GM21717 (cell line): ENCODE data around the gene MAP1LC3A.

Experiments used
- ATAC-seq: cut with Tn5 transposase; IDR thresholded peaks from one replicate; pipeline ENCODE4 v1.9.1; 2021; ENCODE audit warnings: mild to moderate bottlenecking, moderate library complexity; ENCODE audit not compliant: unreplicated experiment

The MAP1LC3A gene

GRCh38 chr20:34574861-34575260 lies 16.3 kb downstream of the MAP1LC3A start:
- no peak for ATAC-seq

- ATAC-seq: no peak
These were observed 16.8 kb downstream of the MAP1LC3A start for GRCh38 chr20:34575271-34575670.

GRCh38 chr20:34575756-34576155 lies 17.2 kb downstream of the MAP1LC3A start:
- no peak for ATAC-seq

DNA sequence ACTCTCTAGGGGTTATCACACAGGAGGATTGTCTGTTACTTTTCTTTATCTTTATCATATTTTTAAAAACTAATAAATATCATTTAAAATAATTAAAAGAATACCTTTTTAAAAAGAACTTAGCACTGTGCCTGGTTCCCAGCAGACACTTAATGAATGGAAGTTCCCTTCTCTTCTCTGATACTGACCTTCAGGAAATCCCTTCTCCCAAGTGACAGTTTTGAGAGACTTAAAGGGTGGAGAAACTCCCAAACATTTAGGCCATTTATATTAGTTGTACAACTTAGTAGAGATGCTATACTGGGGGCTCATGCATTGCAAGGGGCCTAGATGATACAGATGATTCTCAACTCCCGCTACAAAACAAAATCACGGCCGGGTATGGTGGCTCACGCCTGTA lies 18.5 kb downstream of the MAP1LC3A start:
- ATAC-seq: no peak

GRCh38 chr20:34578025-34578424 lies 19.5 kb downstream of the MAP1LC3A start:
- ATAC-seq: no peak

- ATAC-seq: no peak
These were observed 20.0 kb downstream of the MAP1LC3A start for GRCh38 chr20:34578521-34578920.

- no peak for ATAC-seq
These were observed 20.9 kb downstream of the MAP1LC3A start for GRCh38 chr20:34579191-34579978.

- ATAC-seq: no peak
These were observed 21.7 kb downstream of the MAP1LC3A start for GRCh38 chr20:34579979-34580940.

GRCh38 chr20:34581341-34582184 lies 23.0 kb downstream of the MAP1LC3A start:
- ATAC-seq: no peak

GRCh38 chr20:34582221-34582620 lies 23.7 kb downstream of the MAP1LC3A start:
- ATAC-seq: no peak

DNA sequence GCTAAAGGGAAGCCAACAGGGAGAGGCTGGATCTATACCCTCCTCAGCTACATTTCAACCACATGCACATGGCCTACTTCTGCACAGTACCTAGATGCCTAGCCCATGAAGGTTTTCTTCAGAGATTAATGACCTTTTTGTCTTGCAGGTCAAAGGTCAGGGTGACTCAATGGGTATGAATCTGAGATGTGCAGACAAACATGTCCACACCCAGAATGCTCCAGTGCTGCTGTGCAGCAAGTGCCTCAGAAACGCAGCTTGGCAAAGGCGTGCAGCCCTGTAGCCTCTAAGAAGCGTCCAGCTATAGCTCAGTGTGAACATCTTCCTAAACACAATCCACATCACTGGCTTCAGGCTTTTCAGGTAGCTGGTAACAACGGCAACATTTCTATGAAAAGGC lies 24.4 kb downstream of the MAP1LC3A start:
- ATAC-seq: no peak

DNA sequence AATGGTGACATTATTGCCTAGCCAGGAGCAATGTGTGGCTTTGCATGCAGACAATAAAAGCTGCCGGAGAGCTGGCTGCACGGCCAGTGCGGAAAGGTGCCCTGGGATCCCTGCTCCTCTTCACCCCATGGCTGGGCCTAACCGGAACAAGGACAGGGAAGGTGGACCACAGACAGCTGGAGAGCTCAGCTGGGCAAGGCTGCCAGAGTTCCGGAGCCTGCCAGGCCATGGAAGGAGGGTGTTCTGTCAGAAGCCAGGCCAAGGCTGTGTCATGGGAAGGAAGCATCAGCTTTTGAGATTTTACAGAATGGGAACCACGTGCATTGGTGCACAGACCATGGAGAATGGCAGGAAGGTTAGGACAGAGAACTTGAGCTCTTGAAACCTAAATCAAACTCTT lies 25.0 kb downstream of the MAP1LC3A start:
- no peak for ATAC-seq

DNA sequence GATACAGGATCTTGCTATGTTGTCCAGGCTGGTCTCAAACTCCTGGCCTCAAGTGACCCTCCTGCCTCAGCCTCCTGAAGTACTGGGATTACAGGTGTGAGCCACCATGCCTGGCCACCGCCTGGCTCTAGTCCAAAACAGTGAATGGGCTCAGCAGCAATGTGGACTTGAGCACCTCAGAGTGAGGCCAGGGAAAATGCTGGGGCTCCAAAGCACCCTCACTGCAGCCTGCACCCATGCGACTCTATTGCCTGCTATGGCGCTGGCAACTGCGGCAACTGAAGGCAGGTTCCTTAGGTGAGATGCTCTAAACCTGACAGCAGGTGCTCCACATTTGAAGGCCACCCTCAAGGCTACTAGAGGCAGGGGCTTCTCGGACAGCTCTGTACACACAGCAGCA lies 26.5 kb downstream of the MAP1LC3A start:
- no peak for ATAC-seq

DNA sequence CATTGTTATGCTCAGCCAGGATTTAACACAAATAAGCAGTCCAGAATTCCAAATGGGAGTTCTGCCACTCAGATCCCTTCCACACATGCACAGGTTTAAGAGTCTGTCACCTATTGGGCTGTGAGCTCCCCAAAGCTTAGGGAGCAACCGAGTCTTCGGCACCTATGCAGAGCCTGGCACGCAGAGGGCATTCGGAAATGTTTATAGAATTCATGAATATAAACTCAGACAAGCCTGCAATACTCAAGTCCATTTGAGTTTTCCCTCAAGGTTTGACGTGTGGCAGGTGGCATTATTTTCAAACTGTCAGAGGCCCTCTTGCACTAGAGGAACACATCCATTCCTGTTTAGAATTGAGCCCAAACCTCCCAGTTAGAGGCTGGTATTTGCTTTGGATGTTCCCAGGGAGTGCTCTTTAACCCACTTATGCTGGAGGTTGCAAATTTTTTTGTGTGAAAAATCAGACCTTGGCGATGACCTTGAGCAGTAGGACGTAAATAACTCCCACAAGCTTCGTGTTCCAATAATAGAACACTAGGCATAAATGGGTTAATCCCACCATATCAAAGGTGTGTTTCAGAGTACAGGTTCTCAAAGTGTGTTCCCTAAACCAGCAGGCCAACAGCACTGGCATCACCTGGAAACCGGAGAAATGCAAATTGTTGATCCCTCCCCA lies 28.1 kb downstream of the MAP1LC3A start:
- ATAC-seq: no peak

GRCh38 chr20:34595377-34596184 lies 37.1 kb downstream of the MAP1LC3A start:
- no peak for ATAC-seq

DNA sequence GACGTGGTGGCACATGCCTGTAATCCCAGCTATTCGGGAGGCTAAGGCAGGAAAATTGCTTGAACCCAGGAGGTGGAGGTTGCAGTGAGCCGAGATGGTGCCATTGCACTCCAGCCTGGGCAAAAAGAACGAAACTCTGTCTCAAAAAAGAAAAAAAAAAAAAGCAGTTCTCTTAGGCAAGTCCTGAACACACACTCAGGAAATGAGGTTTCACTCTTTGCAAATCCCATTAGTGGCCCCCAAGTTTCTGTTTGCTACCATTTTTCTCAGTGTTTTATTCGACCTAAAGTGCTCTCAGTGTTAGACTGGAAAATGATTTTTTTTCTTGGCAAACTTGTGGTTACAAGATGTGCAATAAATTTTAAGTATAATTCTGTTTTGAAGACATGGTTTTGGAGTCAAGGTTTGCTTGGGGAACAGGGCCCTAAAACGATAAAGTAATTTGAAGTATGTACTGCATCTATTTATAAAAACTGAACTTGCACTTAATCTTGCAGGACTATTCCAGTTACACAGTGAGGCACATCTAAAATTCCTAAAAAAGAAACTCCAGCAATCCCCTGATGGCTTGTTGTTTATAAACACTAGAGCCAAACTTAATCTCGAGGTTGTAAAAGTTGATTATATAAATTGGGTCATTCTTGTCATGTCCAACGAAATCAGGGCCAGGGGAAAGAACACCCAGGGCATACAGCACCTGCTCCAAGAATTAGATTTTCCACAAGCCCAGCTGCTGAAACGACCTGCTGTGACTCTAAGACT lies 42.6 kb downstream of the MAP1LC3A start:
- no peak for ATAC-seq

GRCh38 chr20:34604980-34605788 lies 46.7 kb downstream of the MAP1LC3A start:
- no peak for ATAC-seq

- no peak for ATAC-seq
These were observed 48.5 kb downstream of the MAP1LC3A start for GRCh38 chr20:34607066-34607465.
